Mesenteric fat pad (tissue), 1 donor: Measurements from ENCODE around the gene SLC1A2. TPM values are rescaled to one million over a fixed set of nuclear protein-coding genes. Genes with fewer than 3 reads are reported as not detected.

ENCODE experiments used
- DNase-seq: peaks from one replicate; pipeline ENCODE4 v3.0.0-alpha.2; 2020; ENCODE audit warnings: low spot score
- total RNA-seq: library from RNA; stranded (reverse); fragmentation: NEBNext Ultra II Directional; extraction: Animal tissue kit (Norgen Biotek cat#: 25700); gene quantifications from one replicate; pipeline ENCODE4 v1.2.1, GENCODE V29; 2021
- donor health status: DM: yes; HTN: yes; CAD: no.

Gene SLC1A2
- total RNA-seq, 1 donor from 2014 or later, result 1.3 TPM

DNA sequence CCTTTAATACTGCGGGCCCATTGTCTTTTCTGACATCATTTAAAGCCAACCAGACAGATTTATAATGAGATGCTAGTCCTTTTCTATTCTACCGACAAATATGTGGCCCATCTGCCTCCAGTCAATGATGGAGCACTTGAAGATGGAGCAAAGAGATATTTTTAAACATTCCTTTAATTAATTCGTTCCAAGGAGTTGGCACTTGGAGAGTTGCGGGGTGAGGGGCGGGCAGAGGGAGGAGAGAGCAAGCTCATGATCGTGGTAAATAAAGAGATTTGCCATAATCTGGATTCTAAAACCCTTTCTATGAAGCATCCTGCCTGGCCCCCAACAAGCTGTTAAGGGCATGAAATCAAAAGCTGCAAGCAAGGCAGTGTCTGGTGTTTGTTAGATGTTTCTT, 5.0 kb downstream of the SLC1A2 start:
- no peak for DNase-seq

DNA sequence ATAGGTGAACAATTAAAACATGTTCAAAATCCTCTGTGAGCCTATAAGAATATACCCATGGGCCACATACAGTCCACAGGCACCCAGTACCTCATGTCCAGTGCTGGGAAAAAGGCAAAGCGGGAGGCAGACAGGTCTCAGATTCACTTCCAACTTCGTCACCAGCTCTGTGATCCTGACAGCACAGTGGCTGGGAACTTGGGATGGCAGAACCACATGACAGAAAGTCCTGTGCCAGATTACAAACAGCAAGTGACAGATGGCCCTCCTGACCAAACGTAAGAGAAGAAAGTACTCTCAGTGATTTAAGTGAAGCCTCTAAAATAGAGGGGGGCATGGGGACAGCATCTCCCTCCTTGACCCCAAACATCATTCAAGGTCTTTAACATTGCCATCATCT, 5.8 kb downstream of the SLC1A2 start:
- no peak for DNase-seq

DNA sequence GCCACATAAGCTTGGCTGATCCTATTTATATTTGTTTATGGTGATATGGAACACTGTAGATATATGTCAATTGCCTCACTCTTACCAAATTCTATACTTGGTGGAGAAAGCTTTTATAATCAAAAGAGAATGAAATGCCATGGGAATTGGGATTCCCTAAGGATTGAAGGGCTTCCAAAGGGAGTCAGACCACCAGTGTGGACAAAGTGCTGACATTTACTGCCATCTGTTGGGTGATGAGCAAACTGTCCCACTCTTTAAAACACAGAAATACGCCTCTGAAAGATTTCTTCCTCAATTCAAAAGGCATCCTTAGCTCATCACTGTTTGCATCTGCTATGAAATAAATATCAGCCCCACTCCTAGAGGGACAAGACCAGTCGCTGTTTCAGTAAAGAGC, 7.1 kb downstream of the SLC1A2 start:
- no peak for DNase-seq

DNA sequence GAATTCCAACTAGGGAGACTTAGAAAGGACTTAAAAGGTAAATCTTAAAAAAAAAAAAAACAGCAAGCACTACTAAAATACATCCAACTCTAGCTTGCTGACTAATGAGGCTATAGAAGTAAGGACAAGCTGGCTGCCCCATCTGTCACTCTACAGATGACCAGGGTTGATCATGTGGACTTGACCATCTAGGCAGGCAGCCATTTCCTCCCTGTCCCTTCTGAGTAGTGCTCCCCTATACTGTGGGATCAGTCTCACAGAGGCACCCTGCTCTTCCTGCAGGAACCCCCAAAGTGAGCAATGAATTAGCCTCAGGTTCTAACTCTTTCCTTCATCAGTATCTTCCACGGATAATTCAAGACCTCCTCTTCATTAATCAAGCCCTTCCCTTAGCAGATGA, 12.3 kb downstream of the SLC1A2 start:
- DNase-seq, result no peak

DNA sequence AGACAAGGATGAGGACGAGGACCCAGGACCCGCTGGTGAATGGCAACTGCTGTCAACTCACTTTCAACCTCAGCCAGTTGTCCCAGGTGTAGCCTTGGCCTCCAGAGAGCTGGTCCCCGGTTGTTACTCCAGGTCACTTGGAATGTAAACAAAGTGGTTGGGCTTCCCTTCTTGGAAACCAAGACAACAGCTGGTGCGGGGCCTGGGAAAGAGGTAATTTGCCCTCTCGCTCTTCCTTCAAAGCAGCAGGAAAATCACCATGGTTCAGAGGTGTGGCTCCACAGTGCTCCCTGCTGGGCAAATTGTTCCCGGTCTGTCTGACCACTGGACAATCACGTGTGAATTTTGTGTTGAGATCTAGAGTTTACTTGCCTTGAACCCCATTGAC, 15.0 kb downstream of the SLC1A2 start:
- no peak for DNase-seq

DNA sequence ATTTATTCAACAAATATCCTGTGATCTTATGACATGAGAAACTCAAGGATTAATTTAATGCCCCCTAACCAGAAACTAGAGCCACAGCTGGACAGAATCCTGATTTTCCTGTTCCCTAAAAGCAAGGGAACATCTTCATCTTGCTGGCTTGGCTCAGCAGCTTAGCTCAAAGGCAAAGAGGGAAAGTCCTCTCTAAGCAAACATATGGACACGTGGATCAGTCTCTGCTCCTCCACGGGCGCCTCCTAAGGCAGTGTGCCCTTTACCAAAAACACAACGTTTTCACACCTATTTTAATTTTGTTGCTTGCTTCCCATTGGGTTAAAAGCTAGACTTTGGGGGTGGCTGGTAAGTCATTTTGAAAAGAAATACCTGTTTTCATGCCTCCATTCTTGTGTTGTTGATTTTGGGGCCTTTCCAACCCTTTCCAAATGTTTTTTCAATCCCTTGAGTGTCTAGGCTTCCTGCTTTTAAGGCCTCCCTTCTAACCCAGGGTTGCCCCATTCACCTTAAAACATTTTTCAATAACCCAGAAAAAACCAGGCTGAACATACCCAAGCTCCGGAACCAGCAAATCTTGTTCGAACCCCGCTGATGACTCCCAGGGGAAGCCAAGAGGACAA, 15.5 kb downstream of the SLC1A2 start:
- DNase-seq, result no peak

DNA sequence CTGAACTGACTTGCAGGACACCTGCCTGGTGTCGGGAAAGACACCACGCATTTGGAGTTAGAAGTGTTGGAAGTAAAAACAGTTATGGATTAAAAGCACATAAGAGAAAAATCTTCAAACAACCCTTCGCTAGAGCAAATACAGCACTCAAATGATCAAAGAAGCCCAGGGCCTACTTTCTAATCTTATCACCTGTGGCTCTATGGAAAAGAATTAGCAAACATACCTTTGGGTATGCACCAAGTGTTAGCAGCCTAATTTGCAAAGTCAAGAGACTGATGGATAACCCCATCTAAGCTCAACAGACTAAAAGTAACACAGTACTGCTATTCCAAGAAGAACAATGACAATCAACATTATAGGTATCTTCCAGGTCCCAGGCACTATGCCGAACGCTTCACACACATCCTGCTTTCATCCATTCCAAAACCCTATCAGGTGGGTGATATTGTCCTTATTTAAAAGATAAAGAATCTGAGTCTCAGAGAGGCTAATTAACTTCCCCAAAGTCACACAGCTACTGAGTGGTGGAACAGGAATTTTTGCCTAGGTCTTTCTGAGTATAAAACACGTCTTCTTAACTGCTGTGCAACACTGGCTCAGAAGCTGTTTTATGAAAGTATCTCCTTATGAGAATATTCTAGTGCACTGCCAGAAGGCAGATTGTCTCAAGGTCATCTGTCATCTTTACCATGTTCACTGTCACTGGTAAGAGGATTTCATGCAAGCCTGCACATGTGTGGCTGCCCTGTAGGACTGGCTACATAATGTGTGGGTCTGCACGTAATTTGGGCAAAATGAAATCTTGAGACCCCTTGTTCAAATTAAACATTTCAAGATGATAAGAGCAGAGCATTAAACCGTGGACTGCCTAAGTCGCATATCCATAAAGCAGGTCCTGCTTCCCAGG, 16.4 kb downstream of the SLC1A2 start:
- DNase-seq, result no peak

DNA sequence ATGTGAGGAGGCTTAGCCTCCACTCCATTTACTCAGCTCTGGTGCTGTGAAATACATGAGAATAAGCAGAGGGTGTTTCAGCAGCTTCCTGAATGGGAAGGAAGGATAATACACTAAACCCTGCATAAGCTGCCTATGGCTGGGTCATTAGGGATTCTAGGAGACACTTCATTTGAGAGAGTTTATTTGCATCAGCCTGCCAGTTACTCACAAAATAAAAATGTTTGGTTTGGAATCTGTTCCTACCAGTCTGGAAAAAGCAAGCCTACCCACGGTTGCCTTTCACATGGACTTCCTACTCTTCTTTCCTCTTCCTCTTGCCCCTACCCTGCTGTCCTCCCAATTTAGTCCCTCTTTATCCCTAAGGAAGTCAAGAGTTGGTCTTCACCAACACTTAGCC, 20.5 kb downstream of the SLC1A2 start:
- no peak for DNase-seq

DNA sequence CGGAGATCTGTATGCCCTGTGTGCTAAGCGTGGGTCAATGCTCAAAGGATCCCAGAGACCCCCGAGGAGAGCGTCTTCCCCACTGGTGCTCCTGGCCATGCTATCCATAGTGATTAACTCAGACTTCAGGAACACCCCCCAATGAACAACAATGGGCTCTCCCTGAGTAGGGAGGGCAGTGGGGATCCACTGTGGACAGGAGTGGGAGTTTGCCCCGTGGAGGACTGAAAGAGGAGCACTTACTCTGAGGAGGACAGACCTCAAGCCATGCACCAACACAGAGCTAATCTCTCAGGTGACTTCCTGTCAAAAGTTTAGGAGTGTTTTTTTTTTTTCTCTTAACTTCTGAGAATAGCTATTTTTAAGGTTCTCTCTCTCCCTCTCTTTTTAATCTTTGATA, 24.4 kb downstream of the SLC1A2 start:
- no peak for DNase-seq

DNA sequence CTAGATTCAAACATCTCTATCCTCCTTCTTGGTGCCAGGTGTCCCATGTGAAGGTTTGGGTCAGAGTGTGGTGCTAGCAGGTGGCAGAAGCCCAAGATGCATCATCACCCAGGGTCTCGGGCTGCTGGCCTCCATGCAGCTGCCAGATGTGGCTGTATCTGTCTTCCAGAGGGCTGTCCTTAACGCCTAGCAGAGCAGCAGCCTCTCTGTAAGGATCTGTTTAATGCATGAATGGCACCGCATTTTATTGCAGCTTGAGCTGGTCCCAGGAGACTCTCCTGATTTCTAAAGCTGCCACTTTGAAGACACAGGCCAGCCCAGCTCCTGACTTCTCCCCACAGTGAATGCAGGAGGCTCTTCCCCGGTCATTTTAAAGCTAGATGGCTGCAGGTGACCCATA, 26.3 kb downstream of the SLC1A2 start:
- DNase-seq, result no peak

DNA sequence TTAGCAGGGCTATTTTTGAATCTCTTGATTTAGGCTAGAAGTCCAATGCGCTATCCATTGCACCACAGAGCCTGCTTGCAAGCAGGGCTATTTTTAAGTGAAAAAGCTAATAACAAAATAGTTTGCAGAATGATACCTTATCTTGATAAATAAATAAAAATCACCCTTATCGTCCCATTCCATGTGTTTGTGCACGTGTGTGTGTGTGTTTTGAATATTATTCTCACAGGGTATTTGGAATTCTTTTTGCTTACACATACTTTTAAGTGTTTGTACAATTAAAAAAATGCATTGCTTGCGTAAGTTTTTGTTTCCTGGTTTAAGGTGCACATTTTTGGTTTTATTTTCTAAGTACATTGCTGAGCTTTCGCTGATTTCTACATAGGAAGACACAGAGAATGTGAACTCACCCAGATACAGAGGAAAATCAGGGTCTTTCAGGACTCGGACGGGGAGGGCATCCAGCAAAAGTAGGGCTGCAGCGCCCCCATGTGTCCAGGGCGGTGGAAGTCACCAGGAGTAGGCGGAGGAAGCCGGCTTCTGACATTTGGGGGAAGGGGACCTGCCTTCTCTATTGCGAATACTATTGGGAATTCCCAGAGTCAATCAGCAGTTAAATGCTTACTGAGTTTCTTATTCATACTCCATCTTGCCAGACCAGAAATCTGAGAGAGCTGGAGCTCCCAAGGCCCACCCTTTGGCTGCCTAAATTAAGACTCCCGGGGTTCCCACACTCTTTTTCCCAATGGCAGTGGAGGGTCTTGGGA, 27.3 kb downstream of the SLC1A2 start:
- peak; percentile 92 for DNase-seq

DNA sequence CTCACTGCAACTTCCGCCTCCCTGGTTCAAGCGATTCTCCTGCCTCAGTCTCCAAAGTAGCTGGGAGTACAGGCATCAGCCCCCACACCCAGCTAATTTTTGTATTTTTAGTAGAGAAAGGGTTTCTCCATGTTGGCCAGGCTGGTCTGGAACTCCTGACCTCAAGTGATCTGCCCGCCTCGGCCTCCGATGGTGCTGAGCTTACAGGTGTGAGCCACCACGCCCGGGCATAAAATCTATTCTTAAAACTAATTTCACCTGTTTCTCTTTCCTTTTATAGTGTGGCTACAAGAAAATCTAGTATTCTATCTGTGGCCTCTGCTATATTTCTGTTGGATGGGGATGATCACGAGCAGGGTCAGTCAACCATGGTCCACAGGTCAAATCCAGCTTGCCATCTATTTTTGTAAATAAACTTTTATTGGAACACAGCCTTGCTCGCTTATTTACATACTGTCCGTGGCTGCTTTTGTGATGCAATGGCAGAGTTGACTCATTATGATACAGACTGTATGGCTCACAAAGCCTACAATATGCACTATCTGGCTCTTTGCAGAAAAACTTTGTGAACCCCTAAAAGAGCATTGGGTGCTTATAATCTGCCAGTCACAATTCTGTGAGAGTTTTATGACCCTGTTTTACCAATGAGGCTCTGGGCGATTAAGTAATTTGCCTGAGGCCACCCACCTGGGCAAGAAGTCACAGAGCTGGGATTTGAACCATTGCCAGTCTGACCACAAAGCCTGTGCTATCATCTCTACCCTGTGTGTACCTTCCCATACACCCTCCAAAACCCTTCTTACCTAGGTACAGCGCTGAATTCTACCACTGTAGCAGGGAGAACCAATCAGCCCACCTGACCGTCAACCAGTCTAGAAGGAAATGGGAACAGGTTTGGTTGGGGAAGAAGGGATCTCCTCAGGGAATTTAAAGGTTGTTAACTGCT, 28.3 kb downstream of the SLC1A2 start:
- no peak for DNase-seq

DNA sequence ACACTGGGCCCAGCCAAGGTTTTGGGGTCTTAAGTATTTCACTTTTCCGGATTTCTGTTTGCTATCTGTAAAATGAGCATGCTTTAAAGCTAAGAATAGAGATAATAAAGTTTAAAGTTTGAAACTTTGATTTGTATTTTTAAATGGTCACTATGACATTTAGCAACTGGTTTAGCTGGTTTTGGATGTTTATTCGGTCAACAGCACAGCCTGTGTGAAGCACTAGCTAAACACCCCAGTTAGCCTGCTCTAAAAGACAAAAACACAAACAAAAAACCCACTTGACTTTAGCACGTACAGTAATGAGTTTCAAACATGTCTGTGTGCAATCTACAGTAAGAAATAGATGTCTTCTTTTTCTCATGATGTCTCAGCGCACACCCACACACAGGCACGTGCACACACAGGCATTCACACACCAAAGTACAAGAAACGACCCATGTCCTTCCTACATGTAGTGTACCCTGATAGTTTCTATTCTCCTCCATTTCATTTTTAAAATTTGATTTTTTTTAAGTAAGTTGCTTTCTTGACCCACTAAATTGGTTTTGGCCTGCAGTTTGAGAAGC, 29.4 kb downstream of the SLC1A2 start:
- DNase-seq, result no peak

DNA sequence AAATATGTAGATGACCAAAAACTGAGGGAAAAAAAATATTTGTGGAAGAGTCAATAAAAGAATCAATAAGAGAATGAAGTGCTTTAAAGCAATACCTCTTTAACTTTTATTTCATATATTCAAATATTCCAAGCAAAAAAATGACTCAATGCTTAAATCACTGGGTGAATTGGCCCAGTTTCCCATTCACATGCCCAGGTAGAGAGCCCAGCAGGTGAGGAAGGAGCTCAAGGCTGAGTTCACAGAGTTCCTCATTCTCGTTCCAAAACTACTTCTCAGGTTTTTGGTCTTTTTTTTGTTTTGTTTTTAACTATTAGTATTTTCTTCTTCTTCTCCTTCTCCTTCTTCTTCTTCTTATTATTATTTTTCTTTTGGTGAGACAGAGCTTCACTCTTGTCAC, 30.2 kb downstream of the SLC1A2 start:
- no peak for DNase-seq

DNA sequence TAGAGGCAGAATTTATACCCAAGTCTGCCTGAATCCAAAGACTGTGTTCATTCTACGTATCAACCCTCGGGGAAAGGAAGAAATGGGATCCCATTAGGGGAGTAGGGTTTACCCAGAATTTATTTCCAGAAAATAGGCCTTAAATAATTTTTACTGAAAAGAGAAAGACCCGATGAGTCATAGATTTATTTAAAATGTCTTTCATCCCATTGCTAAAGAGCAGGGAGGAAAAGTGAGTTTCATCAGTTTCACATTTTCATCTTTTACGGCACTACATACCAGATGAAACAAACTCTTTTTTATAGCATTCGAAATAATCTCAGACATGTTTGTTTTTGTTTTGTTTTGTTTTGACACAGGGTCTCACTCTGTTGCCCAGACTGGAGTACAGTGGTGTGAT, 31.3 kb downstream of the SLC1A2 start:
- no peak for DNase-seq

DNA sequence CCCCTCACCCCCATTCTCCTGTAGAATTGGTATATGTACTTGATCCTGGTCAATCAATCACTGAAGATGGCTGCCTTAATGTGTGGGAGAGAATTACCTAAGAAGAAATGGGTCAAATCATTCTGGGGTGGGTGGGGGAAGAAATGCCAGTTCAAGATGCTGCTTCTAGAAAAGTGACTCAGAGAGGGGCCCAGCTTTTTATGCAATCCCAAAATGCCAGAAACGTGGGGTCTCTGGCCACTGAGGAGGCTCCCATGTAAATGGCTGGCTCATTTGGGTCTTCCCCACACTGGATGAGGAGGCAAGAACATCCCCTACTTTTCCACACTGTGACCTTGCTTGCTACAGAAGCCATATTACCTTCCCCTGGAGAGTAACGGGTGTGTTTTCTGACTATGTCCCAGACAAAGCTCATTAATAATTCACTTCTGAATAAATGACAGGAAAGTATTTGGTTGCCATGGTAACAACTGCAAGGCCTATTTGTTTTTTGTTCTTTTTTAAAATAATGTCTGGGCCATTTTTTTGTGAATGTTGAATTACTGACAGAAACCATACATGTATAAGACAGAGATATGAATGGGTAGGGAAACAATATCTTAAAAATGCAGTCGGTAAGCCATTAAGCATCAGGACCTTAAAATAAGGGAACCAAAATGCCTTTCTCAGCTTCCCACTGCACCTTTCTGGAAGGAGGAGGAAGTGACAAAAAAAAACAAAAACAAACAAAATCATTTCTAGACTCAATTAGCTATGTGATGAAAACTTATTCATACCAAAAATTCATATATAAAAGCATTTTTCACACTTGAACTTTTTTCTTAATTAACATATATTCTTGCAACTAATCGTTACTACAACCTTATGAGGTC, 32.0 kb downstream of the SLC1A2 start:
- DNase-seq, result no peak

DNA sequence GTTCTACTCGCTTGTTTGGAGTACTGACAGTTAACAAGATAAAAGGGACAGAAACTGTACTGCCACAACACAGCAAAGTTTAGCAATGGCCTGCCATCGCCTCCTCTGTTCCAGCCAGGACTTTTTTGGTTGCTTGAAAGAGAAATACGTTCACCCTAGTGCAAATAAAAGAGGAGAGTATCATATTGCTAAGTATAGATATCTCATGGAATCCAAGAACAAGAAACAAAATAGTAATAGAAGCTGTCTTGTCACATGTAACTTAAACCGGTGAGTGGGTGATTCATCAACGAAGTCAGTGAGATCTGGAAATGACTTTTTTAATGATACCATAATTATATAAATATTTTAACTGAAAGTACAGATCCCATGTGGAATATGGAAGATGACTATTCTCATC, 35.4 kb downstream of the SLC1A2 start:
- no peak for DNase-seq

DNA sequence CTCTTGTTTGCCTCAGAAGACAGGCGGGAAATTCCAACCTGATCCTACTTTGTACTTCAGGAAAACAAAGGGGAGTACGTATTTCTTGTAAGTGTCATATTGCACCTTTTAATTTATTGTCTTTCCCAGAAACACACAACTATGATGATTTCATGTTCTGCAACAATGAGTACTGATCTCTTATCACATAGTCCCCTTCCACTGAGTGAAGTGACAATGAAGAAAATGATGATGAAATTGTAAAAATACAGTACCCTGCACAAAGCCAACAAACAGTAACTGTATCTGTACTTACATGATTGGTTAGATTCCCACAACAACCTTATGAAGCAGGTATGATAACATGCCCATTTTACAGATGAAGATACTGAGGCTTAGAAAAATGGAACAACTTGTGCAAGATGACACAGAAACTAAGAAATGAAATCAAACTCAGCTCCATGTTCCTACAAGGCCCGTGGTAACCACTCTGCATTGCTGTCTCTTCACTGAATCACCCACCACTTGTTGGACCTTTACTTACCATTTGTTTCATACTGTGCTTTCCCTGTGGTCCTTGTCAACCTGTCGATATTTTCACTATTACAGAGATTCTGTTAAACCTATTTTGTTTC, 37.5 kb downstream of the SLC1A2 start:
- no peak for DNase-seq

DNA sequence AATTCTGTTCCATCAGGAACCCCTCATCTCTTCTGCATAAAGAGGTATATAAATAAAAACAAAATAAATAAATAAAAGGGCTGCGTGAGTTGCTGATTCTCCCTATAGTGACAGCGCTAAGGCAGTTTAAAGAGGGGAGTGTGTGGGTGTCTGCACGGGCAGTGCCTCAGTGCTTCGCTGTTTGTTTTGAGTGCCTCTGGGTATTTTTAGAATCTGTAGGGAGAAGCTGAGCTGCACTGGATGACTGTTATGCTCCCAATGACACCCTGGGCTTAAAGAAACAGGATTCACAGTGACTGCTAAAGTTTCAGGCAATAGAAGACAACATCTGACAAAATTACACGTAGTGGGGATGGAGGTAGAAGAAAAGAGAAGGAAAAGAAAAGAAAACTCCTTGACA, 38.8 kb downstream of the SLC1A2 start:
- no peak for DNase-seq
